HG03571 (cell line): ENCODE measurements around the gene ZFR2.

ENCODE experiments used
- ATAC-seq: cut with Tn5 transposase; IDR thresholded peaks from one replicate; pipeline ENCODE4 v1.9.1; 2021; ENCODE audit not compliant: unreplicated experiment

The ZFR2 gene

DNA sequence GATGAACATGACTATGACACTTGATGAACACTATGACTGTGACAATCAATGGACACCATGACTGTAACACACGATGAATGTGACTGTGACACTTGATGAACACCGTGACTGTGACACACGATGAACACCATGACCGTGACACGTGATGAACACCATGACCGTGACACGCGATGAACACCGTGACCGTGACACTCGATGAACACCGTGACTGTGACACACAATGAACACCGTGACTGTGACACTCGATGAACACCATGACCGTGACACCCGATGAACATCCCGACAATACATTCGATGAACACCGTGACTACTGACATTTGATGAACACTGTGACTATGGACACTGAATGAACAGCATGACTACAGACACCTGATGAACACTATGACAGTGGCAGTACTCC, 30.9 kb downstream of the ZFR2 start:
- no peak for ATAC-seq

DNA sequence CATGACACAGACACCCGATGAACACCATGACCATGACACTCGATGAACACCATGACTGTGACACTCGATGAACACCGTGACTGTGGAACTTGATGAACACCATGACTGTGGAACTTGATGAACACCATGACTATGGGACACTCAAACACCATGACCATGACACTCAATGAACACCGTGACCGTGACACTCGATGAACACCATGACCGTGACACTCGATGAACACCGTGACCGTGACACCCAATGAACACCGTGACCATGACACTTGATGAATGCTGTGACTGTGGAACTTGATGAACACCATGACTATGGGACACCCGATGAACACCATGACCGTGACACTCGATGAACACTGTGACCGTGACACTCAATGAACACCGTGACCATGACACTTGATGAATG, 31.5 kb downstream of the ZFR2 start:
- ATAC-seq, result no peak

GRCh38 chr19:3836887-3837286, 32.0 kb downstream of the ZFR2 start:
- no peak for ATAC-seq

DNA sequence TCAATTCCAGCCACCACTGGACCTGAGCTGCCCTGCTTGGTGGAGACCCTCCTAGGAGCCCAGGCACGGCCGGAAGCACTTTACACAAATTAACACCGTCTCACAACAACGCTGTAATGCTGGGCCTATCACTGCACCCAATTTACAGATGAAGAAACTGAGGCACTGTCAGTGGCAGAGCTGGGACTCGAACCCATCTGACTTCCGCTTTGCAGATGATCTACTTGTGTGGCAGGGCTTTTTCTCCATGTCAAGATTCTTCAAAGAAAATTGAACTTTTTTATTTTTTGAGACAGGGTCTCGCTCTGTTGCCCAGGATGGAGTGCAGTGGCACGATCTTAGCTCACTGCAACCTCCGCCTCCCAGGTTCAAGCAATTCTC, 33.8 kb downstream of the ZFR2 start:
- no peak for ATAC-seq

DNA sequence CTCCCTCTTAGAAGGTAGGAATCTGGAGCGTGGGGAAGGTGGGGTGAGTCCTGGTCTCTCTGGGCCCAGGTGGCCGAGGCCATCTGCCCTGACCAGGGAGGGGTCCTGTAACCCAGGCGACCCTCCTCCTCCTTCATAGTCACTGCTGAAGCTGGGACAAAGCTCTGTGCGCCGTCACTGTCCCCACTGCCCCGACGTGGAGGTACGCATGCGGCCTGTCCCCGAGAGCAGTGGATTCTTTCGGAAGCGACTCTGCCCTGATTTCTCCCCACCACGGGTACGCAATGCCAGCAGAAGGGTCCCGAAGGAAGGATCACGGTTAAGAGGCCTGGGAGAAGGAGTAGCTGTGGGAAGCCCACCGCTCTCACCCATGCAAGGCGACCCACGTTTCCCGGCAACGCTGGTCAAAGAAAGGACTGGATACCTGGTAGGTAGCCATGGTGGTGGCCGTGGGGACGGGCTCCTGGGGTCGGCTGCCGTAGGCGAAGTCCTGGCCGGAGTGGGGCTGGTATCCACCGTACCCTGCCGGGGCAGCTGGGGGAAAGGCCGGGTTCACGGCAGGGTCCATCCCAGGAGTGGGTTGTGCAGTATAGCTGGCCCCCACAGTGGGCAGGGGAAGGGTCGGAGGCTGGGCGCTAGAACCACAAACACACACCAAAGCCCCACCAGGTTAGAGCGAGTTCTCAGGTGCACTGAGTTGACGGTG, 34.3 kb downstream of the ZFR2 start:
- ATAC-seq, result no peak

- no peak for ATAC-seq
These were observed 35.1 kb downstream of the ZFR2 start for GRCh38 chr19:3833578-3834348.

DNA sequence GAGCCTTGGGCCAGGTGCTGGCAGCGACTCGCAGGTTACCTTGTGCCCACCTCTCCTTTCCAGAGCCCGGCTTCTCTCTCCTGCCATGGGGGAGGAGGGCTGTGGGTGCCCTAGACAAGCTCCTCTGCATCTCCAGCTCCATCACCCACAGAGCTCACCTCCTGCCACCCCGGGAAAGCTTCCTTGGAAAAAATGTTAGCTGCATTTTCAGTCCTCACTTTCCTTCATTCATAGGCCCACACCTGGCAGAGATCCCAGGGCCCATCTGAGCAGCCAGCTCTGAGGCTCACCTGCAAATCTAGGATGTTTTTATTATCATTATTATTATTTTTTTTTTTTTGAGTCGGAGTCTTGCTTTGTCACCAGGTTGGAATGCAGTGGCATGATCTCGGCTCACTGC, 36.8 kb downstream of the ZFR2 start:
- ATAC-seq, result no peak

- no peak for ATAC-seq
These were observed 37.2 kb downstream of the ZFR2 start for GRCh38 chr19:3831601-3832000.

- no peak for ATAC-seq
These were observed 37.9 kb downstream of the ZFR2 start for GRCh38 chr19:3830621-3831589.

DNA sequence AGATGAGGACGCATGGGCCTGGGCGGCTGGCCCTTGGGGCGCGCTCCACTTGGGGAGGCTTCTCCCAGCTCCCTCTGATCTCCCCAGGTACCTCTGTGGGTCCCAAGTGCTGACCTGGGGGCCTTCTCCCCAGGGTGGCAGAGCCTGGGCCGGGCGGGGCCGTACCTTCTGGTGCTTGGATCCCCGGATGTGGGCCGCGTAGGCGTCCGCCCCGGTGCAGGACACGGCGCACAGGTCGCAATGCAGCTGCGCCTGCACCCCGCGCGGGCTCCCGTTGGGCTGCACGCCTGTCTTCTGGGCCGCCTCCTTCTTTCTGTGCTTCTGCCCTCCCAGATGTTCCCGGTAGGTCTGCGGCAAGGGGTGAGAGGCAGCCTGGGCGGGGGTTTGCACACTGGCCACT, 41.5 kb downstream of the ZFR2 start:
- ATAC-seq, result no peak

DNA sequence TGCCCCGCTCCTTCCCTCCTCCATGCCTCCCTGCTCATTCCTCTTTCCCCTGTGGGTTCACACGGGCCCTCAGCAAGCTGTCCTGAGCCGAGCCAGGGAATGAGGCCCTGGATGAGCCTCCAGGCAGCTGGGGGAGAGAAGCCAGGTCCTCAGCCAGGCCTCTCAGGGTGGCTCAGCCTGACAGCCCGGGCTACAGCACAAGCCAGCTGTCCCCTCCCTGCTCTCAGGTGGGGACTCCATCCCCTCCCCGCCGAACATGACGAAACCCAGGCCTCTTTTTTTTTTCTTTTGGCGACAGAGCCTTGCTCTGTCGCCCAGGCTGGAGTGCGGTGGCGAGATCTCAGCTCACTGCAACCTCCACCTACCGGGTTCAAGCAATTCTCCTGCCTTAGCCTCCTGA, 42.7 kb downstream of the ZFR2 start:
- ATAC-seq, result no peak

- ATAC-seq, result no peak
These were observed 43.4 kb downstream of the ZFR2 start for GRCh38 chr19:3825286-3825956.

- ATAC-seq, result no peak
These were observed 45.5 kb downstream of the ZFR2 start for GRCh38 chr19:3823350-3823713.

GRCh38 chr19:3822683-3823349, 46.0 kb downstream of the ZFR2 start:
- no peak for ATAC-seq

DNA sequence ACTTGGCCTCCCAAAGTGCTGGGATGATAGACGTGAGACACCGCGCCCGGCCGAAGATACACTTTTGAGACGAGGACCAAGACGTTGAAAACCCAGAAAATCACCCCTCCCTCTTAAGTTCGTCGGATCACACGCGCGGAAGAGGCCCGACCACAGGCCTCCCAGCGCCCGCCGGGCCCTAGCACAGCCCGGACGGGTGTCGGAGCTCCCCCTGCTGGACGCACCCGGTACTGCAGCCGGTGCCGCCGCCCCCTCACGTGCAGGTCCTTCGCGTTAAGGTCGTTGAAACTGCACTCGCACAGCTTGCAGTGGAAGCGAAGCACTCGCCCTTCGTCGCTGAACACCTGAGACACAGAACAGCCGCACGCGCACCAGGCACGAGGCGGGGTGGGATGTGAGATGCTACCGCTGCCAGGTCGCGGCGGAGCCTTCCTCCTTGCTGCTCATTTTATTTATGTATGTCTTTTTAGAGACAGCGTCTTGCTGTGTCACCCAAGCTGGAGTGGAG, 46.9 kb downstream of the ZFR2 start:
- no peak for ATAC-seq

GRCh38 chr19:3821156-3821555, 47.7 kb downstream of the ZFR2 start:
- ATAC-seq, result no peak

DNA sequence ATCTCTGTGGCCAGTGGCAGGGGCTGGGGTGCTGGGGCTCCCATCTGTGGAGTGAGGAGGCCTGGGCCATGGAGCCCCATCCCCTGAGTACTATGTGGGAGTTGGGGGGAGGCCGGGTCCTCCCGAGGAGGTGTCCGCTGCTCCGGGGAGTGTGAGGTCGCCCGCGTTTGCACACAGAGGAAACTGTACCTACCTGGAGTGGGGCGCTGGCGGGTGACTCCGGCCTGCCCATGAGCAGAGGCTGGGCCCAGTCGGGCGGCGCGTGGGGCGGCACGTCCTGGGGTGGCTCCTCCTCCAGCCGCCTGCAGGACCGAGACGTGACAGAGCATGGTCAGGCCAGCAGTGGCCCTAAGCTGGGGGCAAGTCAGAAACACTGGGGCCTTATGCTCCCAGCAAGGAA, 48.8 kb downstream of the ZFR2 start:
- no peak for ATAC-seq

DNA sequence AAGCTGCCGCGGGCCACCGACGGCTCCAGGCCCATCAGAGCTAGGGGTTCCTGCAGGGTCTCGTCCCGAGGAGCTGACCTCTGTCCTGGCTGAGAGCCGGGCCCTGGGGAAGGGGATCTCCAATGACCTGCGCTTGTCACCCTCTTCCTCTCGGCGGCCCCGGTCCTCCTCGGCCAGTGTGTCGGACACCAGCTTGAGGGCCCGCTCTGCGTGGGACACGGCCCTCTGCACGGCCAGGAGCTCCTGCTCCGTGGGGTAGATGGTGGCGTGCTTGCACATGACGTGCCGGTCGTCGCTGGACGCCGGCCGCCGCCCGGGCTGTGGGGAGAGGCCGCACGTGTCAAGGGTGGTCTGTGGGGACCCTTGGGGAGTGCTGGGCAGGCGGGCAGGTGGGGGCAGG, 49.9 kb downstream of the ZFR2 start:
- no peak for ATAC-seq

DNA sequence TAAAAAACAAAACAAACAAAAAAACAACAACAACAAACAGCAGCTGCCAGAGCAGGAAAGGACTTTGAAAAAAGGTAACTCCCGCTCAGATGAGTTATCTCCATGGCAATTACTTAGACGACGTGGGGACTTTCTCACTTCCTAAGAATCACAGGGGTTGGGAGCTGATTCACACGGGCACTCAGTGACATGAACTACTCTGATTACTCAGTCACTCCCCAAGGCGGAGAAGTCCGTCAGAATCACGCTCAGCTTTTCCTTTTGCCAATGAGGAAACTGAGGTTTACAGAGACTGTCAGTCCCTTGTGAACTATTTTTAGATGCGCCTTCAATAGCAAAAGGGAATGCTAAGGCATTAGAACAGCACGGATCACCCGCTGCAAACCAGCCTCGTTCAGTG, 50.4 kb downstream of the ZFR2 start:
- ATAC-seq, result no peak

DNA sequence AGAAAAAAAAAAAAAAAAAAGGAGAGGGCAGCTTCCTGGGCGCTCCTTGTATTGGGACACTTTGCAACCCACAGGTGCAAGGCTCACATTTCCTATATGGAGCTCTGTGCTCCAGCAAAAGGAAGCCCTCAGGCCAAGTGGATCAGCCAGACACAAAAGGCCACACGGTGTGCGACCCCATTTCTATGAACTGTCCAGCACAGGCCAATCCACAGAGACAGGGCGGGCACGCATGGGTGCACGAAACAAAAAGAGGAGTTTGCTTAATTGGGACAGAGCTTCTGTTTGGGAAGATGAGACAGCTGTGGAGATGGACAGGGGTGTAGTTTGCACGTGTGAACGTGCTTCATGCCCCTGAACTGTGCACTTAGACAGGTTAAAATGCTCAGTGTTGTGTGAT, 51.1 kb downstream of the ZFR2 start:
- no peak for ATAC-seq
